ENCODE measurements around the gene WDR93.

- TF ChIP-seq CTCF (IDR thresholded peaks at IDR 0.05) (no peak), POLR2A (IDR thresholded peaks at IDR 0.05; ENCODE audit: low read depth) (no peak), EP300 (IDR thresholded peaks at IDR 0.05) (no peak)
Measured at GRCh38 chr15:89790661-89791060, 100.0 kb downstream of the WDR93 start.

Data from esophagus muscularis mucosa (tissue), 4 donors.